Trophoblast cell (in vitro differentiated cells and primary cell): ENCODE results near the gene TMEM256.

Source experiments
- DNase-seq, 2 donors: peaks; one replicate each; pipeline ENCODE4 v3.0.0-alpha.2; 2016
- H2AFZ ChIP-seq: 2 replicates; pipeline ENCODE4 v1.6.1; 2013; ENCODE audit warnings: low read length, moderate library complexity, mild to moderate bottlenecking; ENCODE audit not compliant: insufficient read depth, poor library complexity
- H2AK5ac ChIP-seq: 2 replicates; pipeline ENCODE4 v1.6.1; 2013; ENCODE audit warnings: mild to moderate bottlenecking, low read length
- H2BK120ac ChIP-seq: 2 replicates; pipeline ENCODE4 v1.6.1; 2013; ENCODE audit warnings: low read length, mild to moderate bottlenecking, moderate library complexity; ENCODE audit not compliant: insufficient read depth, poor library complexity
- H2BK12ac ChIP-seq: 2 replicates; pipeline ENCODE4 v1.6.1; 2013; ENCODE audit warnings: mild to moderate bottlenecking, low read length, moderate library complexity
- H2BK5ac ChIP-seq: 2 replicates; pipeline ENCODE4 v1.6.1; 2013; ENCODE audit warnings: low read length, low read depth, moderate library complexity, mild to moderate bottlenecking; ENCODE audit not compliant: poor library complexity
- H3K14ac ChIP-seq: 2 replicates; pipeline ENCODE4 v1.6.1; 2013; ENCODE audit warnings: mild to moderate bottlenecking, low read length
- H3K18ac ChIP-seq: 2 replicates; pipeline ENCODE4 v1.6.1; 2013; ENCODE audit warnings: mild to moderate bottlenecking, low read length
- H3K23ac ChIP-seq: 2 replicates; pipeline ENCODE4 v1.6.1; 2013; ENCODE audit warnings: low read length
- H3K27ac ChIP-seq: 2 replicates; pipeline ENCODE4 v1.5.1; 2013; ENCODE audit warnings: low read depth, mild to moderate bottlenecking, inconsistent platforms, low read length, moderate library complexity
- H3K27me3 ChIP-seq: 2 replicates; pipeline ENCODE4 v1.6.1; 2013; ENCODE audit warnings: inconsistent platforms, mild to moderate bottlenecking, low read length, moderate library complexity; ENCODE audit not compliant: insufficient read depth
- H3K36me3 ChIP-seq, 2 experiments: 1 replicate in 1 of 2; 2 replicates in 1 of 2; pipeline ENCODE4 v1.6.1; 2013; ENCODE audit warnings: low read length in 2 of 2, mild to moderate bottlenecking in 2 of 2, moderate library complexity in 1 of 2; ENCODE audit not compliant: insufficient read depth in 2 of 2, control insufficient read depth in 1 of 2
- H3K4ac ChIP-seq: 2 replicates; pipeline ENCODE4 v1.6.1; 2013; ENCODE audit warnings: low read depth, mild to moderate bottlenecking, low read length, moderate library complexity
- H3K4me1 ChIP-seq, 2 experiments: 1 replicate in 1 of 2; 2 replicates in 1 of 2; pipeline ENCODE4 v1.6.1; 2013; ENCODE audit warnings: low read length in 2 of 2, mild to moderate bottlenecking in 2 of 2, moderate library complexity in 1 of 2; ENCODE audit not compliant: insufficient read depth in 2 of 2, control insufficient read depth in 1 of 2
- H3K4me2 ChIP-seq: 2 replicates; pipeline ENCODE4 v1.6.1; 2013; ENCODE audit warnings: inconsistent platforms, mild to moderate bottlenecking, low read length, moderate library complexity
- H3K4me3 ChIP-seq: 2 replicates; pipeline ENCODE4 v1.5.1; 2013; ENCODE audit warnings: mild to moderate bottlenecking, low read depth, low read length, inconsistent platforms
- H3K79me1 ChIP-seq: one replicate; pipeline ENCODE4 v1.6.1; 2013; ENCODE audit warnings: low read length
- H3K79me2 ChIP-seq: 2 replicates; pipeline ENCODE4 v1.6.1; 2013; ENCODE audit warnings: low read length, mild to moderate bottlenecking; ENCODE audit not compliant: control insufficient read depth, insufficient read depth, poor library complexity
- H3K9ac ChIP-seq: 2 replicates; pipeline ENCODE4 v1.6.1; 2013; ENCODE audit warnings: mild to moderate bottlenecking, low read length
- H3K9me3 ChIP-seq: 2 replicates; pipeline ENCODE4 v1.6.1; 2013; ENCODE audit warnings: low read depth, mild to moderate bottlenecking, control low read depth, inconsistent platforms, low read length; ENCODE audit not compliant: insufficient read depth
- H4K12ac ChIP-seq: 2 replicates; pipeline ENCODE4 v1.6.1; 2013; ENCODE audit warnings: low read depth, mild to moderate bottlenecking, low read length, moderate library complexity
- H4K8ac ChIP-seq: 2 replicates; pipeline ENCODE4 v1.6.1; 2013; ENCODE audit warnings: low read depth, mild to moderate bottlenecking, low read length, moderate library complexity
- H4K91ac ChIP-seq: one replicate; pipeline ENCODE4 v1.6.1; 2013; ENCODE audit warnings: low read depth, mild to moderate bottlenecking, low read length, moderate library complexity
- WGBS: extraction: QIAGEN DNeasy Blood & Tissue Kit; methylation state at CpG from one replicate; pipeline ENCODE4 v1.1.7; 2013; ENCODE audit warnings: missing lambda C conversion rate; ENCODE audit not compliant: insufficient read length, insufficient coverage; ENCODE audit errors: extremely low coverage; 5-methylcytosine and 5-hydroxymethylcytosine counted together

Gene TMEM256

GRCh38 chr17:7437369-7437863 lies 33.5 kb upstream of the TMEM256 start:
- no peak overlapping the region for H2BK5ac ChIP-seq
- H2AFZ ChIP-seq, result peak overlapping the region; percentile 68
- peak overlapping the region; percentile 22 for H4K91ac ChIP-seq
- H3K27ac ChIP-seq, result no peak overlapping the region
- H3K9ac ChIP-seq, result no peak overlapping the region
- H4K8ac ChIP-seq, result no peak overlapping the region
- no CpG with 5 or more reads among the region's 31 CpGs for whole genome bisulfite sequencing
- H2AK5ac ChIP-seq, result peak overlapping the region; percentile 32
- peak overlapping the region; percentile 94 for H3K4me2 ChIP-seq
- no peak overlapping the region for H3K4ac ChIP-seq
- peaks cover 4% of the 10 kb centered on the region for H3K79me2 ChIP-seq
- no peaks in the 10 kb centered on the region for H3K36me3 ChIP-seq
- H3K18ac ChIP-seq, result peak overlapping the region; percentile 38
- no peak overlapping the region for H2BK120ac ChIP-seq
- no peak overlapping the region for H4K12ac ChIP-seq
- peaks cover 18% of the 10 kb centered on the region for H3K27me3 ChIP-seq
- H3K4me1 ChIP-seq, result peaks cover 25 to 33% of the 10 kb centered on the region in 2 experiments
- no peak for DNase-seq
- H3K23ac ChIP-seq, result no peak overlapping the region
- H2BK12ac ChIP-seq, result no peak overlapping the region
- H3K4me3 ChIP-seq, result no peak overlapping the region
- peaks cover 18% of the 10 kb centered on the region for H3K79me1 ChIP-seq
- H3K14ac ChIP-seq, result no peak overlapping the region
- H3K9me3 ChIP-seq, result peaks cover 2% of the 10 kb centered on the region

DNA sequence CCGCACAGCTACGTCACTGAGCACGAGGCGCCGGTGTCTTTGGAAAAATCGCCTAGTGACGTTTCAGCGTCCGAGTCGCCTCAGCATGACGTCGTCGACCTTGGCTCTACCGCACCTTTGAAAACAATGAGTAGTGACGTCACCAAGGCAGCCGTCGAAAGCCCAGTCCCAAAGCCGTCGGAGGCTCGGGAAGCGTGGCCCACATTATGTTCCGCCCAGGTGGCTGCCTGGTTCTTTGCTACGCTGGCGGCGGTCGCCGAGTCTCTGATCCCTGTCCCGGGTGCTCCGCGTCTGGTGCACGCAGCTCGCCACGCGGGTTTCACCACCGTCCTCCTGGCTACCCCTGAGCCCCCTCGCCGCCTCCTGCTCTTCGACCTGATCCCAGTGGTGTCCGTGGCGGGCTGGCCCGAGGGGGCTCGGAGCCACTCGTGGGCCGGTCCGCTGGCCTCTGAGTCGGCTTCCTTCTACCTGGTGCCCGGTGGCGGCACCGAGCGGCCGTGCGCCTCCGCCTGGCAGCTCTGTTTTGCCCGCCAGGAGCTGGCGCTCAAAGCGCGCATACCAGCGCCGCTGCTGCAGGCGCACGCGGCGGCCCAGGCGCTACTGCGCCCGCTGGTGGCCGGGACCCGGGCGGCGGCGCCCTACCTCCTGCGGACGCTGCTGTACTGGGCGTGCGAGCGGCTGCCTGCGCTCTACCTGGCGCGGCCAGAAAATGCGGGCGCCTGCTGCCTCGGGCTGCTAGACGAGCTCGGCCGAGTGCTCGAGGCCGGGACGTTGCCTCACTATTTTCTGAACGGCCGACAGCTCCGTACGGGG lies 32.9 kb upstream of the TMEM256 start:
- peak; percentile 97 for DNase-seq
- Histone ChIP-seq H2BK12ac (no peak overlapping the region), H3K36me3 (no peaks in the 10 kb centered on the region)

DNA sequence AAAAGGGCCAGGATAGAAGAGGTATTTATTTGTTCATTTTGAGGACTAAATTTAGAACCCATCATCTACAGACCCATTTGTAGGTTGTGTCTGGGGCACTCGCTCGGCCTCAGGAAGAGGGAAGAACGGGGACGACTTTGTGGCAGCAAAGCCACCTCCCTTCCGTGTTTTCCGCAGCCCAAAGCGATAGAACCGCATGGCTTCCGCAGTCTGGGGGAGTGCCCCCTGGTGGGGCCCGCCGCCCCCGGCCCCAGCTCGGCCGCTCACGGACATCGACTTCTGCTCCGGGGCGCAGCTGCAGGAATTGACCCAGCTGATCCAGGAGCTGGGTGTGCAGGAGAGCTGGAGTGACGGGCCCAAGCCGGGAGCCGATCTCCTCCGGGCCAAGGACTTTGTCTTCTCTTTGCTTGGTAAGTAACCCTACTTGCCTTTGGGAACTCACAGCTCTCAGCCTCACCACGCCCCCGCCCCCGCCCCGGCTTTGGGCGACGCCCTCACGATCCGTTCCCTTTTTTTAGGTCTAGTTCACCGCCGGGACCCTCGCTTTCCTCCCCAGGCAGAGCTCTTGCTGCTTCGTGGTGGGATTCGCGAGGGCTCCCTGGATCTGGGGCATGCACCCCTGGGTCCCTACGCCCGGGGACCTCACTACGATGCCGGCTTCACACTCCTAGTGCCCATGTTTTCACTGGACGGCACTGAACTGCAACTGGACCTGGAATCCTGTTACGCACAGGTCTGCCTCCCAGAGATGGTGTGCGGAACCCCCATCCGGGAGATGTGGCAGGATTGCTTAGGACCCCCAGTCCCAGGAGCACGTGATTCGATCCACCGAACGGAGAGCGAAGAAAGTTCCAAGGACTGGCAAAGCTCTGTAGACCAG lies 32.0 kb upstream of the TMEM256 start:
- H3K18ac ChIP-seq, result peak overlapping the region; percentile 55
- no CpG with 5 or more reads among the region's 49 CpGs for WGBS

More for the DNA sequence above, 32.9 kb upstream of the TMEM256 start:
- WGBS, result no CpG with 5 or more reads among the region's 92 CpGs
- no peak overlapping the region for H3K9ac ChIP-seq
- peak overlapping the region; percentile 94 for H3K4me2 ChIP-seq
- H3K4me3 ChIP-seq, result peak overlapping the region; percentile 53
- no peak overlapping the region for H2BK5ac ChIP-seq
- peak overlapping the region; percentile 16 for H3K14ac ChIP-seq
- peak overlapping the region; percentile 6 for H2BK120ac ChIP-seq
- H3K79me2 ChIP-seq, result peaks cover 4% of the 10 kb centered on the region
- peak overlapping the region; percentile 22 for H4K12ac ChIP-seq
- no peak overlapping the region for H3K27ac ChIP-seq
- peak overlapping the region; percentile 68 for H2AFZ ChIP-seq
- H4K8ac ChIP-seq, result peak overlapping the region; percentile 74
- H3K4ac ChIP-seq, result peak overlapping the region; percentile 10
- H3K4me1 ChIP-seq, result peaks cover 25 to 33% of the 10 kb centered on the region in 2 experiments
- H2AK5ac ChIP-seq, result peak overlapping the region; percentile 50
- peak overlapping the region; percentile 31 for H3K18ac ChIP-seq
- peak overlapping the region; percentile 62 for H4K91ac ChIP-seq
- no peak overlapping the region for H3K23ac ChIP-seq
- H3K79me1 ChIP-seq, result peaks cover 18% of the 10 kb centered on the region
- H3K9me3 ChIP-seq, result peaks cover 5% of the 10 kb centered on the region
- H3K27me3 ChIP-seq, result peaks cover 18% of the 10 kb centered on the region

GRCh38 chr17:7432296-7432695 lies 28.4 kb upstream of the TMEM256 start:
- Histone ChIP-seq H3K36me3 (no peaks in the 10 kb centered on the region), H3K79me2 (peaks cover 2% of the 10 kb centered on the region), H3K9ac (no peak overlapping the region), H4K91ac (no peak overlapping the region), H3K4me3 (no peak overlapping the region), H3K27ac (no peak overlapping the region), H3K14ac (no peak overlapping the region), H2AK5ac (no peak overlapping the region), H3K4ac (no peak overlapping the region), H3K23ac (no peak overlapping the region), H2BK120ac (no peak overlapping the region), H3K4me1 (peaks cover 8 to 10% of the 10 kb centered on the region in 2 experiments), H2BK5ac (no peak overlapping the region), H3K79me1 (peaks cover 12% of the 10 kb centered on the region), H4K8ac (no peak overlapping the region), H3K9me3 (peaks cover 5% of the 10 kb centered on the region), H2BK12ac (no peak overlapping the region), H2AFZ (no peak overlapping the region), H4K12ac (no peak overlapping the region), H3K4me2 (no peak overlapping the region), H3K18ac (no peak overlapping the region), H3K27me3 (no peaks in the 10 kb centered on the region)
- no peak for DNase-seq
- no CpG with 5 or more reads among the region's 11 CpGs for WGBS

More for the DNA sequence above, 32.0 kb upstream of the TMEM256 start:
- peak overlapping the region; percentile 74 for H4K8ac ChIP-seq
- no peaks in the 10 kb centered on the region for H3K36me3 ChIP-seq
- H3K23ac ChIP-seq, result no peak overlapping the region
- peaks cover 18% of the 10 kb centered on the region for H3K79me1 ChIP-seq
- H2BK12ac ChIP-seq, result no peak overlapping the region
- peak overlapping the region; percentile 57 for H2BK120ac ChIP-seq
- peaks cover 5% of the 10 kb centered on the region for H3K9me3 ChIP-seq
- H2BK5ac ChIP-seq, result peak overlapping the region; percentile 20
- peaks cover 4% of the 10 kb centered on the region for H3K79me2 ChIP-seq
- H3K14ac ChIP-seq, result peak overlapping the region; percentile 52
- peak overlapping the region; percentile 73 for H2AK5ac ChIP-seq
- peak overlapping the region; percentile 53 for H3K4me3 ChIP-seq
- peak overlapping the region; percentile 31 for H3K9ac ChIP-seq
- peak overlapping the region; percentile 27 for H3K4ac ChIP-seq
- peaks cover 25 to 33% of the 10 kb centered on the region in 2 experiments for H3K4me1 ChIP-seq
- peak overlapping the region; percentile 45 for H3K27ac ChIP-seq
- peak; percentile 35 to 59 for DNase-seq
- peak overlapping the region; percentile 62 for H4K12ac ChIP-seq
- H3K4me2 ChIP-seq, result peak overlapping the region; percentile 94
- H2AFZ ChIP-seq, result peak overlapping the region; percentile 53
- peak overlapping the region; percentile 62 for H4K91ac ChIP-seq
- H3K27me3 ChIP-seq, result peaks cover 18% of the 10 kb centered on the region
